Jurkat, Clone E6-1 (cell line): ENCODE results near the gene DMRTA1.
"Not testable (repeated sequence)": the region's sequence is repeated elsewhere in the genome, so short reads cannot be mapped to it uniquely, and the experiment has no call there.

Experiments used
- DNase-seq: peaks from one replicate; pipeline ENCODE4 v3.0.0-alpha.2; 2011; ENCODE audit warnings: low read depth, low spot score
- H3K4me3 ChIP-seq: 2 replicates; pipeline ENCODE4 v1.5.1; 2011; ENCODE audit warnings: mild to moderate bottlenecking, low read length, control low read depth, moderate library complexity

The DMRTA1 gene

GRCh38 chr9:22454016-22454415 is 7.4 kb downstream of the DMRTA1 start:
- no peak overlapping the region for H3K4me3 ChIP-seq
- DNase-seq, result no peak

DNA sequence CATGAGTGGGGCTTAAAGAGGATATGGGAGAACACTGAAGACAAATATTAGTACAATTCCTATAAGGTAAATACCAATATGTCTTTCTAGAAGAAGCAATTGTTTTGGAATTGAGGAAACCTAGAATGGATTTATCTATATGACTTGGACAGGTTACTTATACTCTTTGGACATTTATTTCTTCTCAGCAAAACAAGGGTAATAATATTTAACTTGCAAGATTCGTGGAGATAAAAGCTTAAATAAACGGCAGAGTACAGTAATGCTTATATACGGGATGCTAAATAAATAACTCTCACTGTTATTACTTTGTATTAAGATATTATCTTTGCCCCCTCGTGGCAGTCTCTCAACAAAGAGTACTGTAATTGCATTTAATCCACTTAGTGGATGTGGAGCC is 8.6 kb downstream of the DMRTA1 start:
- no peak overlapping the region for H3K4me3 ChIP-seq
- DNase-seq, result no peak

GRCh38 chr9:22457448-22457847 is 10.8 kb downstream of the DMRTA1 start:
- no peak for DNase-seq
- no peak overlapping the region for H3K4me3 ChIP-seq

GRCh38 chr9:22463205-22463604 is 16.6 kb downstream of the DMRTA1 start:
- no peak overlapping the region for H3K4me3 ChIP-seq
- no peak for DNase-seq

GRCh38 chr9:22469928-22470544 is 23.4 kb downstream of the DMRTA1 start:
- no peak for DNase-seq
- no peak overlapping the region for H3K4me3 ChIP-seq

GRCh38 chr9:22481566-22481965 is 34.9 kb downstream of the DMRTA1 start:
- no peak overlapping the region for H3K4me3 ChIP-seq
- no peak for DNase-seq

- H3K4me3 ChIP-seq, result no peak overlapping the region
- no peak for DNase-seq
These were observed 37.0 kb downstream of the DMRTA1 start for GRCh38 chr9:22483528-22484070.

DNA sequence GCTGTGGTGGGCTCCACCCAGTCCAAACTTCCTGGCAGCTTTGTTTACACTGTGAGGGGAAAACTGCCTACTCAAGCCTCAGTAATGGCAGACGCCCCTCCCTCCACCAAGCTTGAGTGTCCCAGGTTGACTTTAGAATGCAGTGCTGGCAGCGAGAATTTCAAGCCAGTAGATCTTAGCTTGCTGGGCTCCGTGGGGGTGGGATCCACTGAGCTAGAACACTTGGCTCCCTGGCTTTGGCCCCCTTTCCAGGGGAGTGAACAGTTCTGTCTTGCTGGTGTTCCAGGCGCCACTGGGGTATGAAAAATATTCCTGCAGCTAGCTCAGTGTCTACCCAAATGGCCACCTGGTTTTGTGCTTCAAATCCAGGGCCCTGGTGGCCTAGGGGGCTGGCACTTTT is 49.6 kb downstream of the DMRTA1 start:
- H3K4me3 ChIP-seq, DNase-seq: not testable (repeated sequence)
